BJ (cell line): ENCODE data around the gene ALK. TPM values are rescaled to one million over a fixed set of nuclear protein-coding genes. Genes with fewer than 3 reads are reported as not detected.

Experiments used
- CTCF ChIA-PET: fragments of 350-600 bp; formaldehyde crosslinking; extraction: SDS; loops from one replicate; lab custom pipeline; 2021; ENCODE audit warnings: antibody characterized with exemption, inconsistent platforms; lab: Yijun Ruan, JAX
- POLR2A ChIA-PET: fragments of 300-600 bp; sonication (Branson Sonifier 250); formaldehyde crosslinking; extraction: SDS; loops from one replicate; lab custom pipeline; 2021; ENCODE audit warnings: antibody characterized with exemption; lab: Charles Lee
- DNase-seq: peaks from one replicate; pipeline ENCODE4 v3.0.0-alpha.2; 2011; ENCODE audit warnings: low read depth
- H3K27me3 ChIP-seq: 2 replicates; pipeline ENCODE4 v1.6.0; 2011; ENCODE audit warnings: low read length; ENCODE audit not compliant: control insufficient read depth, insufficient read depth
- H3K36me3 ChIP-seq: 2 replicates; pipeline ENCODE4 v1.5.1; 2011; ENCODE audit warnings: low read length; ENCODE audit not compliant: control insufficient read depth, insufficient read depth
- H3K4me3 ChIP-seq: 2 replicates; pipeline ENCODE4 v1.5.1; 2011; ENCODE audit warnings: low read depth, mild to moderate bottlenecking, control low read depth, low read length
- polyA plus RNA-seq: library from polyadenylated mRNA; depleted of rRNA; stranded (reverse); fragments of >200 nt; gene quantifications from 2 replicates; pipeline ENCODE4 v1.2.3, GENCODE V29; 2011
- TF ChIP-seq, protein P1 (sequence below): IDR thresholded peaks from 2 replicates; pipeline ENCODE4 v1.5.1; 2011; ENCODE audit warnings: low read depth, mild to moderate bottlenecking, control low read depth, inconsistent platforms, low read length, moderate library complexity; ENCODE audit not compliant: insufficient read depth

Gene ALK
- polyA plus RNA-seq, 1 experiment: not detected

- Histone ChIP-seq H3K36me3 (no peaks in the 10 kb centered on the region), H3K4me3 (no peak overlapping the region), H3K27me3 (no peaks in the 10 kb centered on the region)
- DNase-seq: no peak
- POLR2A ChIA-PET: no interaction called here
- TF ChIP-seq, protein P1, sequence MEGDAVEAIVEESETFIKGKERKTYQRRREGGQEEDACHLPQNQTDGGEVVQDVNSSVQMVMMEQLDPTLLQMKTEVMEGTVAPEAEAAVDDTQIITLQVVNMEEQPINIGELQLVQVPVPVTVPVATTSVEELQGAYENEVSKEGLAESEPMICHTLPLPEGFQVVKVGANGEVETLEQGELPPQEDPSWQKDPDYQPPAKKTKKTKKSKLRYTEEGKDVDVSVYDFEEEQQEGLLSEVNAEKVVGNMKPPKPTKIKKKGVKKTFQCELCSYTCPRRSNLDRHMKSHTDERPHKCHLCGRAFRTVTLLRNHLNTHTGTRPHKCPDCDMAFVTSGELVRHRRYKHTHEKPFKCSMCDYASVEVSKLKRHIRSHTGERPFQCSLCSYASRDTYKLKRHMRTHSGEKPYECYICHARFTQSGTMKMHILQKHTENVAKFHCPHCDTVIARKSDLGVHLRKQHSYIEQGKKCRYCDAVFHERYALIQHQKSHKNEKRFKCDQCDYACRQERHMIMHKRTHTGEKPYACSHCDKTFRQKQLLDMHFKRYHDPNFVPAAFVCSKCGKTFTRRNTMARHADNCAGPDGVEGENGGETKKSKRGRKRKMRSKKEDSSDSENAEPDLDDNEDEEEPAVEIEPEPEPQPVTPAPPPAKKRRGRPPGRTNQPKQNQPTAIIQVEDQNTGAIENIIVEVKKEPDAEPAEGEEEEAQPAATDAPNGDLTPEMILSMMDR: no peak
- CTCF ChIA-PET: interaction anchor here (0.6 kb wide), 2 partner anchors 43 to 47 kb away, joined by 3 read pairs; no protein-coding TSS in a partner anchor
These were observed 418.9 kb downstream of the ALK start for GRCh38 chr2:29502460-29502911.

GRCh38 chr2:29497375-29497774 is 424.0 kb downstream of the ALK start:
- ChIA-PET CTCF (no interaction called here), POLR2A (no interaction called here)
- Histone ChIP-seq H3K27me3 (no peaks in the 10 kb centered on the region), H3K4me3 (no peak overlapping the region), H3K36me3 (no peaks in the 10 kb centered on the region)
- no peak for DNase-seq
- TF ChIP-seq, protein P1: no peak

GRCh38 chr2:29496198-29496597 is 425.2 kb downstream of the ALK start:
- H3K4me3 ChIP-seq: no peak overlapping the region
- no peaks in the 10 kb centered on the region for H3K27me3 ChIP-seq
- CTCF ChIA-PET: no interaction called here
- no peak for DNase-seq
- POLR2A ChIA-PET: no interaction called here
- TF ChIP-seq, protein P1: no peak
- H3K36me3 ChIP-seq: no peaks in the 10 kb centered on the region

DNA sequence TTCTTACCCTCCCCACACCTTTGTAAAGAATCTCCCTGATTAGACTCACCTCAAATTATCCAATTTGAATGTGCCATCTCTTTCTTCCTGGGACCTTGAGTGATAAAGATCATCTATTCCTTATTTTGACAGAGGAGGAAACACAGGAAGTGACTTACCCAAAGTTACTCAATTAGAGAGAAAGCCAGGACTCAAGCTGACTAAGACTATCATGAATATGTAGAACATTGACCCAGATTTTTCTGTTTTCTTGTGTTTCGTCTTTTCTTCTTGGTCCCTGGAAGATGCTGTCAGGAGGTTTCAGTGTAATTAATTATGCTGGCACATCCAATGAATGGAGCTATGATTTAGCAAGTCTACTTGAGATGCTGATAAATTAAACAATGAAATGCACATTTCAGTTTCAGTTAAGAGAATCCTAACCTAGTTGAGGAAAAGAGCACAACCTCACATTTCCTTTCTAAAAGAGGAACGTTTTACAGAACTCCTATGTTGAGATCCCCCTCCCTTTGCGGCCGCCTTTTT is 425.8 kb downstream of the ALK start:
- no peak for DNase-seq
- ChIA-PET CTCF (no interaction called here), POLR2A (no interaction called here)
- TF ChIP-seq, protein P1: no peak
- no peaks in the 10 kb centered on the region for H3K36me3 ChIP-seq
- H3K4me3 ChIP-seq: no peak overlapping the region
- no peaks in the 10 kb centered on the region for H3K27me3 ChIP-seq

- POLR2A ChIA-PET: no interaction called here
- TF ChIP-seq, protein P1: no peak
- CTCF ChIA-PET: no interaction called here
- Histone ChIP-seq H3K27me3 (no peaks in the 10 kb centered on the region), H3K4me3 (no peak overlapping the region), H3K36me3 (no peaks in the 10 kb centered on the region)
- no peak for DNase-seq
These were observed 426.3 kb downstream of the ALK start for GRCh38 chr2:29495068-29495467.
